Raji (cell line): ENCODE data around the gene METTL9.
A peak's percentile ranks its signal among the peaks of the same experiment; 100 is the strongest.

Experiments used
- POLR2A ChIP-seq: IDR thresholded peaks from 2 replicates; pipeline ENCODE4 v1.6.1; 2011; ENCODE audit warnings: low read depth, low read length, control low read depth; ENCODE audit not compliant: insufficient read depth

The METTL9 gene

GRCh38 chr16:21590796-21591195 is 8.6 kb upstream of the METTL9 start:
- no peak for TF ChIP-seq POLR2A

GRCh38 chr16:21592191-21592590 is 7.2 kb upstream of the METTL9 start:
- TF ChIP-seq POLR2A = no peak

GRCh38 chr16:21593530-21594289 is 5.7 kb upstream of the METTL9 start:
- no peak for TF ChIP-seq POLR2A

GRCh38 chr16:21597561-21598030 is 1.8 kb upstream of the METTL9 start:
- no peak for TF ChIP-seq POLR2A

GRCh38 chr16:21598206-21598605 is 1.2 kb upstream of the METTL9 start:
- no peak for TF ChIP-seq POLR2A

GRCh38 chr16:21598701-21599121 is 666 bp upstream of the METTL9 start:
- TF ChIP-seq POLR2A = no peak

- TF ChIP-seq POLR2A = peak; percentile 38; the same call in 1 of the 2 replicates
Measured at GRCh38 chr16:21600031-21600773, 825 bp downstream of the METTL9 start.

GRCh38 chr16:21602785-21603184 is 3.4 kb downstream of the METTL9 start:
- TF ChIP-seq POLR2A = no peak

GRCh38 chr16:21603928-21604327 is 4.6 kb downstream of the METTL9 start:
- no peak for TF ChIP-seq POLR2A

- no peak for TF ChIP-seq POLR2A
Measured at GRCh38 chr16:21608639-21609328, 9.4 kb downstream of the METTL9 start.

GRCh38 chr16:21610006-21610544 is 10.7 kb downstream of the METTL9 start:
- no peak for TF ChIP-seq POLR2A

GRCh38 chr16:21610766-21611165 is 11.4 kb downstream of the METTL9 start:
- no peak for TF ChIP-seq POLR2A

- no peak for TF ChIP-seq POLR2A
Measured at GRCh38 chr16:21611198-21611555, 11.8 kb downstream of the METTL9 start.

GRCh38 chr16:21611556-21612384 is 12.4 kb downstream of the METTL9 start:
- TF ChIP-seq POLR2A = no peak
